Neural cell (in vitro differentiated cells): ENCODE measurements around the gene PDLIM1. TPM values are rescaled to one million over a fixed set of nuclear protein-coding genes. Genes with fewer than 3 reads are reported as not detected.

Source experiments
- H2AFZ ChIP-seq: fragments of 200-600, 300-800 bp; sonication (generic), shearing (Covaris generic); 2 replicates; pipeline ENCODE4 v1.6.0; 2014; ENCODE audit warnings: low read depth, mild to moderate bottlenecking, antibody characterized with exemption, low read length, moderate library complexity
- H3F3A ChIP-seq: fragments of 200-600 bp; shearing (Covaris generic); 2 replicates; pipeline ENCODE4 v1.6.1; 2016; ENCODE audit warnings: mild to moderate bottlenecking, moderate library complexity, mixed read lengths, antibody characterized with exemption, low read length; ENCODE audit not compliant: insufficient read depth, poor library complexity, severe bottlenecking
- H3K27ac ChIP-seq: fragments of 200-600, 300-800 bp; sonication (generic), shearing (Covaris generic); 2 replicates; pipeline ENCODE4 v1.5.1; 2014; ENCODE audit warnings: mild to moderate bottlenecking, low read length, moderate library complexity
- H3K27me3 ChIP-seq: fragments of 300-800, 200-600 bp; sonication (generic), shearing (Covaris generic); 2 replicates; pipeline ENCODE4 v1.6.0; 2014; ENCODE audit warnings: mild to moderate bottlenecking, low read depth, low read length, moderate library complexity; ENCODE audit not compliant: insufficient read depth
- H3K36me3 ChIP-seq: fragments of 300-800, 200-600 bp; sonication (generic), shearing (Covaris generic); 2 replicates; pipeline ENCODE4 v1.5.1; 2014; ENCODE audit warnings: mild to moderate bottlenecking, antibody characterized with exemption, low read length, moderate library complexity; ENCODE audit not compliant: insufficient read depth
- H3K4me2 ChIP-seq: fragments of 300-800, 200-600 bp; sonication (generic), shearing (Covaris generic); 2 replicates; pipeline ENCODE4 v1.6.0; 2014; ENCODE audit warnings: mild to moderate bottlenecking, low read length
- H3K4me3 ChIP-seq: fragments of 300-800, 200-600 bp; sonication (generic), shearing (Covaris generic); 2 replicates; pipeline ENCODE4 v1.5.1; 2014; ENCODE audit warnings: mild to moderate bottlenecking, low read length, moderate library complexity
- H3K79me2 ChIP-seq: fragments of 200-600 bp; shearing (Covaris generic); replicated peaks from 2 replicates; pipeline ENCODE4 v1.6.0; 2014; ENCODE audit warnings: mild to moderate bottlenecking, low read length, moderate library complexity; ENCODE audit not compliant: insufficient read depth
- H3K9ac ChIP-seq: fragments of 300-800, 200-600 bp; sonication (generic), shearing (Covaris generic); 2 replicates; pipeline ENCODE4 v1.6.1; 2016; ENCODE audit warnings: mild to moderate bottlenecking, low read length, mixed read lengths
- H3K9me2 ChIP-seq: fragments of 200-600 bp; shearing (Covaris generic); 2 replicates; pipeline ENCODE4 v1.6.1; 2016; ENCODE audit warnings: mild to moderate bottlenecking, low read length, mixed read lengths; ENCODE audit not compliant: insufficient read depth
- H3K9me3 ChIP-seq: fragments of 200-600, 300-800 bp; sonication (generic), shearing (Covaris generic); 2 replicates; pipeline ENCODE4 v1.6.1; 2016; ENCODE audit warnings: mild to moderate bottlenecking, mixed run types, low read length, moderate library complexity, mixed read lengths
- H4K20me1 ChIP-seq: fragments of 200-600 bp; shearing (Covaris generic); 2 replicates; pipeline ENCODE4 v1.6.1; 2016; ENCODE audit warnings: mild to moderate bottlenecking, mixed run types; ENCODE audit not compliant: insufficient read depth
- EP300 ChIP-seq: fragments of 450-650 bp; conservative IDR thresholded peaks from 2 replicates; pipeline ENCODE4 v1.6.1; 2014; ENCODE audit warnings: antibody characterized with exemption, mild to moderate bottlenecking, moderate library complexity; ENCODE audit not compliant: poor library complexity, severe bottlenecking
- EZH2 ChIP-seq: fragments of 200-600, 300-800 bp; shearing (Covaris generic), sonication (generic); IDR thresholded peaks from 2 replicates; pipeline ENCODE4 v1.6.1; 2014; ENCODE audit warnings: antibody characterized with exemption, low read length, borderline replicate concordance, mild to moderate bottlenecking; ENCODE audit not compliant: insufficient read depth, poor library complexity, severe bottlenecking
- MXI1 ChIP-seq: fragments of 450-650 bp; conservative IDR thresholded peaks from 2 replicates; pipeline ENCODE4 v1.6.1; 2014; ENCODE audit warnings: antibody characterized with exemption, mild to moderate bottlenecking; ENCODE audit not compliant: poor library complexity, severe bottlenecking
- POLR2AphosphoS5 ChIP-seq: IDR thresholded peaks from 2 replicates; pipeline ENCODE4 v1.6.1; 2012
- RAD21 ChIP-seq: fragments of 450-650 bp; conservative IDR thresholded peaks from 2 replicates; pipeline ENCODE4 v1.6.1; 2014; ENCODE audit warnings: antibody characterized with exemption, mild to moderate bottlenecking, moderate library complexity
- SMC3 ChIP-seq: fragments of 450-650 bp; conservative IDR thresholded peaks from 2 replicates; pipeline ENCODE4 v1.6.1; 2014; ENCODE audit warnings: antibody characterized with exemption, mild to moderate bottlenecking, moderate library complexity; ENCODE audit not compliant: poor library complexity
- TAF1 ChIP-seq: IDR thresholded peaks from 2 replicates; pipeline ENCODE4 v1.6.1; 2012; ENCODE audit warnings: low read depth
- polyA plus RNA-seq: library from polyadenylated mRNA; depleted of rRNA; stranded (reverse); fragments of >200 nt; gene quantifications from 2 replicates; pipeline ENCODE4 v1.2.3, GENCODE V29; 2014
- TF ChIP-seq, protein P1 (sequence below): fragments of 450-650 bp; IDR thresholded peaks from 2 replicates; pipeline ENCODE4 v1.5.1; 2014; ENCODE audit warnings: antibody characterized with exemption, mild to moderate bottlenecking, moderate library complexity; ENCODE audit not compliant: poor library complexity, severe bottlenecking
- TF ChIP-seq, protein P2 (sequence below): IDR thresholded peaks from 2 replicates; pipeline ENCODE4 v1.6.1; 2012; ENCODE audit warnings: borderline replicate concordance

PDLIM1 gene
- polyA plus RNA-seq, 1 donor from 2014 or later, result 1.0 TPM

DNA sequence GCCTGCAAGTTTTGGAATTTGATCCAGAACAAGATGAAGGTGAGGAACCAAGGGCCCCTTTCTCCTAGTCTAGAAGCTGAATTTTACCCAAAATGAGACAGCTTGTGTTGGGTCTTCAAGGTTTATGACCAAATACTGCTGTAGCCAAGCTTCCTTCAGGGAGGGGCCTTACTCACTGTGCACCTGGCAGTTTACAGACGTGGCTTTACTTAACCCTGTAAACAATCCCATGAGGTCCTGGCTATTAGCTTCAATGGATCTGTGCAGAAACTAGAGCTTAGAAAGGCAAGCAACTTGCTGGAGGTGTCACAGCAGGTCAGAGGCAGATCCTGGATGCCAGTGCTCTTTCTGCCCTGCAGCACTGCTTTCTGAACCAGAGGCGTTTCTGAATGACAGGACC is 46.7 kb downstream of the PDLIM1 start:
- Histone ChIP-seq H3K27ac (no peak overlapping the region), H3K79me2 (no peaks in the 10 kb centered on the region), H2AFZ (no peak overlapping the region), H3K9me2 (no peaks in the 10 kb centered on the region), H4K20me1 (no peaks in the 10 kb centered on the region), H3K9ac (no peak overlapping the region), H3K36me3 (no peaks in the 10 kb centered on the region), H3F3A (no peaks in the 10 kb centered on the region), H3K9me3 (no peaks in the 10 kb centered on the region), H3K27me3 (no peaks in the 10 kb centered on the region), H3K4me3 (no peak overlapping the region), H3K4me2 (no peak overlapping the region)
- no peak for TF ChIP-seq EZH2
- no peak for TF ChIP-seq RAD21
- TF ChIP-seq, protein P1, sequence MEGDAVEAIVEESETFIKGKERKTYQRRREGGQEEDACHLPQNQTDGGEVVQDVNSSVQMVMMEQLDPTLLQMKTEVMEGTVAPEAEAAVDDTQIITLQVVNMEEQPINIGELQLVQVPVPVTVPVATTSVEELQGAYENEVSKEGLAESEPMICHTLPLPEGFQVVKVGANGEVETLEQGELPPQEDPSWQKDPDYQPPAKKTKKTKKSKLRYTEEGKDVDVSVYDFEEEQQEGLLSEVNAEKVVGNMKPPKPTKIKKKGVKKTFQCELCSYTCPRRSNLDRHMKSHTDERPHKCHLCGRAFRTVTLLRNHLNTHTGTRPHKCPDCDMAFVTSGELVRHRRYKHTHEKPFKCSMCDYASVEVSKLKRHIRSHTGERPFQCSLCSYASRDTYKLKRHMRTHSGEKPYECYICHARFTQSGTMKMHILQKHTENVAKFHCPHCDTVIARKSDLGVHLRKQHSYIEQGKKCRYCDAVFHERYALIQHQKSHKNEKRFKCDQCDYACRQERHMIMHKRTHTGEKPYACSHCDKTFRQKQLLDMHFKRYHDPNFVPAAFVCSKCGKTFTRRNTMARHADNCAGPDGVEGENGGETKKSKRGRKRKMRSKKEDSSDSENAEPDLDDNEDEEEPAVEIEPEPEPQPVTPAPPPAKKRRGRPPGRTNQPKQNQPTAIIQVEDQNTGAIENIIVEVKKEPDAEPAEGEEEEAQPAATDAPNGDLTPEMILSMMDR, result no peak
- TF ChIP-seq EP300, result no peak
- no peak for TF ChIP-seq MXI1
- TF ChIP-seq, protein P2, sequence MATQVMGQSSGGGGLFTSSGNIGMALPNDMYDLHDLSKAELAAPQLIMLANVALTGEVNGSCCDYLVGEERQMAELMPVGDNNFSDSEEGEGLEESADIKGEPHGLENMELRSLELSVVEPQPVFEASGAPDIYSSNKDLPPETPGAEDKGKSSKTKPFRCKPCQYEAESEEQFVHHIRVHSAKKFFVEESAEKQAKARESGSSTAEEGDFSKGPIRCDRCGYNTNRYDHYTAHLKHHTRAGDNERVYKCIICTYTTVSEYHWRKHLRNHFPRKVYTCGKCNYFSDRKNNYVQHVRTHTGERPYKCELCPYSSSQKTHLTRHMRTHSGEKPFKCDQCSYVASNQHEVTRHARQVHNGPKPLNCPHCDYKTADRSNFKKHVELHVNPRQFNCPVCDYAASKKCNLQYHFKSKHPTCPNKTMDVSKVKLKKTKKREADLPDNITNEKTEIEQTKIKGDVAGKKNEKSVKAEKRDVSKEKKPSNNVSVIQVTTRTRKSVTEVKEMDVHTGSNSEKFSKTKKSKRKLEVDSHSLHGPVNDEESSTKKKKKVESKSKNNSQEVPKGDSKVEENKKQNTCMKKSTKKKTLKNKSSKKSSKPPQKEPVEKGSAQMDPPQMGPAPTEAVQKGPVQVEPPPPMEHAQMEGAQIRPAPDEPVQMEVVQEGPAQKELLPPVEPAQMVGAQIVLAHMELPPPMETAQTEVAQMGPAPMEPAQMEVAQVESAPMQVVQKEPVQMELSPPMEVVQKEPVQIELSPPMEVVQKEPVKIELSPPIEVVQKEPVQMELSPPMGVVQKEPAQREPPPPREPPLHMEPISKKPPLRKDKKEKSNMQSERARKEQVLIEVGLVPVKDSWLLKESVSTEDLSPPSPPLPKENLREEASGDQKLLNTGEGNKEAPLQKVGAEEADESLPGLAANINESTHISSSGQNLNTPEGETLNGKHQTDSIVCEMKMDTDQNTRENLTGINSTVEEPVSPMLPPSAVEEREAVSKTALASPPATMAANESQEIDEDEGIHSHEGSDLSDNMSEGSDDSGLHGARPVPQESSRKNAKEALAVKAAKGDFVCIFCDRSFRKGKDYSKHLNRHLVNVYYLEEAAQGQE, result no peak
- TF ChIP-seq TAF1, result no peak
- no peak for TF ChIP-seq SMC3
- TF ChIP-seq POLR2AphosphoS5, result no peak

DNA sequence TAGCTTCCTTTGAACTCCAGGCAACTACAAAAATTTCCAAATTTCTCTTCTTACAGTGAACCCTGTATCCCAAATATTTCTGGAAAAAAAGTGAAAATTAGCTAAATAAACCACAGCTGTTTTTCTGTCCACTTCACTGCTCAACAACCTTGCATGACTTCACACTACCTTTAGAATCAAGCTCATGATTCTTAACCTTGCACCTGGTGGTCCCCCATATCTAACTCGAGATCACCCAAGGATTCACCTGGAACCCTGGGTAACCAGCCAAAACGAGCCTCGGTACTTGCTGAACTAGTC is 47.5 kb downstream of the PDLIM1 start:
- H3K9ac ChIP-seq, result no peak overlapping the region
- H3K9me3 ChIP-seq, result no peaks in the 10 kb centered on the region
- H3K27me3 ChIP-seq, result no peaks in the 10 kb centered on the region
- no peaks in the 10 kb centered on the region for H3F3A ChIP-seq
- TF ChIP-seq POLR2AphosphoS5 (no peak), EP300 (no peak), MXI1 (no peak), EZH2 (no peak), RAD21 (no peak), TAF1 (no peak), SMC3 (no peak)
- TF ChIP-seq, protein P2, result no peak
- TF ChIP-seq, protein P1, result no peak
- H3K79me2 ChIP-seq, result no peaks in the 10 kb centered on the region
- H3K27ac ChIP-seq, result no peak overlapping the region
- no peak overlapping the region for H2AFZ ChIP-seq
- H4K20me1 ChIP-seq, result no peaks in the 10 kb centered on the region
- H3K9me2 ChIP-seq, result no peaks in the 10 kb centered on the region
- H3K4me2 ChIP-seq, result no peak overlapping the region
- no peaks in the 10 kb centered on the region for H3K36me3 ChIP-seq
- H3K4me3 ChIP-seq, result no peak overlapping the region
